Type B pancreatic cell (in vitro differentiated cells): Measurements from ENCODE around the gene PTGES2. TPM values are rescaled to one million over a fixed set of nuclear protein-coding genes. Genes with fewer than 3 reads are reported as not detected.

Source experiments
- DNase-seq: peaks from one replicate; pipeline ENCODE4 v3.0.0; 2021; ENCODE audit warnings: mixed read lengths; ENCODE audit not compliant: unreplicated experiment; ENCODE audit errors: extremely low spot score
- H3K27ac Mint-ChIP-seq: 2 replicates; pipeline ENCODE4 v1.8.0; 2021; ENCODE audit warnings: mild to moderate bottlenecking, mixed read lengths
- H3K27me3 Mint-ChIP-seq: 2 replicates; pipeline ENCODE4 v1.8.0; 2021; ENCODE audit warnings: mixed read lengths
- H3K36me3 Mint-ChIP-seq: 2 replicates; pipeline ENCODE4 v1.8.0; 2021; ENCODE audit warnings: mixed read lengths
- H3K4me1 Mint-ChIP-seq: one replicate; pipeline ENCODE4 v1.8.0; 2021; ENCODE audit warnings: mixed read lengths; ENCODE audit not compliant: unreplicated experiment
- H3K4me3 Mint-ChIP-seq: 2 replicates; pipeline ENCODE4 v1.8.0; 2021; ENCODE audit warnings: mild to moderate bottlenecking, mixed read lengths
- H3K9me3 Mint-ChIP-seq: 2 replicates; pipeline ENCODE4 v1.8.0; 2021; ENCODE audit warnings: mixed read lengths
- total RNA-seq: library from RNA; stranded (reverse); gene quantifications from 2 replicates; pipeline ENCODE4 v1.2.1, GENCODE V29; 2021; ENCODE audit warnings: low replicate concordance
- TF ChIP-seq, protein P1 (sequence below): fragments of 200-600 bp; sonication (generic); conservative IDR thresholded peaks from 2 replicates; pipeline ENCODE4 v1.5.0; 2021; ENCODE audit warnings: antibody characterized with exemption, mild to moderate bottlenecking

Gene PTGES2
- total RNA-seq, 1 donor from 2014 or later = 67.2 TPM

DNA sequence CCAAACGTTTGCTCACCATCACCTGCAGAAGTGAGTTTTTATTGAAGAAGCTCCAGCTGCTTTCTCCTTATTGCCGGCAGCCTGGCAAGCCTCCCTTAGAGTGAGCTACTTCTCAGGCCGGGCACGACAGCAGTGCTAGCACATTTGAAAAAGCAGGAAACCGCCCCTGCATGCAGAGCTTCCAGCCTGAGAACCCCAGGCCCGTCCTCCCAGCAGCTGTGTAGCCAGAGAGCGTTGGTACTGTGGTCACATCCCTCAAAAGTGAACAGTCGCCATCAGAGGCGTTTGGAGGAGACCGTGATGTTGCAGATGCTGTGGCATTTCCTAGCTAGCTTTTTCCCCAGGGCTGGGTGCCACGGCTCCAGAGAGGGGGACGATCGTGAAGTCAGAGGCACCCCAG lies 36.0 kb downstream of the PTGES2 start:
- peaks cover 37% of the 10 kb centered on the region for H3K4me1 Mint-ChIP-seq
- H3K27me3 Mint-ChIP-seq = no peaks in the 10 kb centered on the region
- DNase-seq = no peak
- H3K9me3 Mint-ChIP-seq = no peaks in the 10 kb centered on the region
- peak overlapping the region; percentile 99 for H3K27ac Mint-ChIP-seq
- peaks cover 4% of the 10 kb centered on the region for H3K36me3 Mint-ChIP-seq
- TF ChIP-seq, protein P1, sequence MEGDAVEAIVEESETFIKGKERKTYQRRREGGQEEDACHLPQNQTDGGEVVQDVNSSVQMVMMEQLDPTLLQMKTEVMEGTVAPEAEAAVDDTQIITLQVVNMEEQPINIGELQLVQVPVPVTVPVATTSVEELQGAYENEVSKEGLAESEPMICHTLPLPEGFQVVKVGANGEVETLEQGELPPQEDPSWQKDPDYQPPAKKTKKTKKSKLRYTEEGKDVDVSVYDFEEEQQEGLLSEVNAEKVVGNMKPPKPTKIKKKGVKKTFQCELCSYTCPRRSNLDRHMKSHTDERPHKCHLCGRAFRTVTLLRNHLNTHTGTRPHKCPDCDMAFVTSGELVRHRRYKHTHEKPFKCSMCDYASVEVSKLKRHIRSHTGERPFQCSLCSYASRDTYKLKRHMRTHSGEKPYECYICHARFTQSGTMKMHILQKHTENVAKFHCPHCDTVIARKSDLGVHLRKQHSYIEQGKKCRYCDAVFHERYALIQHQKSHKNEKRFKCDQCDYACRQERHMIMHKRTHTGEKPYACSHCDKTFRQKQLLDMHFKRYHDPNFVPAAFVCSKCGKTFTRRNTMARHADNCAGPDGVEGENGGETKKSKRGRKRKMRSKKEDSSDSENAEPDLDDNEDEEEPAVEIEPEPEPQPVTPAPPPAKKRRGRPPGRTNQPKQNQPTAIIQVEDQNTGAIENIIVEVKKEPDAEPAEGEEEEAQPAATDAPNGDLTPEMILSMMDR = no peak
- H3K4me3 Mint-ChIP-seq = no peak overlapping the region

DNA sequence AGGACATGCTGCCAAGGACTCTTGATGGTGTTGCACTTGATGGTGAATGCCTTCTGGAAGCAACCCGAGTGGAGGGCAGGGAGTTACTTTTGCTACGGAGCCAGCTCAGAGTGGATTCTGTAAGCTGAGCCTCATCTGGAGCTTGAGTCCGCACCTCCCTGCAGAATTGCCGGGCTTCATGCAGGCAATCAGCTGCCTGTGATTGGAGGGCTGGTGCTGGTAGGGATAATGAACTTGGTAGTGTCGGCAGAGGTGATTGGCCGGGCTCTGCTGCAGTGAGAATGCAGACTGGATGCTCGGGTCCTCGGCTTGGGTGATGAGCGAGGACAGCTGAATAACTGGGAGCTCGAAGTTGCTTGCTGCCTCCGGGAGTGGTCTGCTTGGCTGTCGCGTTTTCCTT lies 36.4 kb downstream of the PTGES2 start:
- peak overlapping the region; percentile 78 for H3K27ac Mint-ChIP-seq

DNA sequence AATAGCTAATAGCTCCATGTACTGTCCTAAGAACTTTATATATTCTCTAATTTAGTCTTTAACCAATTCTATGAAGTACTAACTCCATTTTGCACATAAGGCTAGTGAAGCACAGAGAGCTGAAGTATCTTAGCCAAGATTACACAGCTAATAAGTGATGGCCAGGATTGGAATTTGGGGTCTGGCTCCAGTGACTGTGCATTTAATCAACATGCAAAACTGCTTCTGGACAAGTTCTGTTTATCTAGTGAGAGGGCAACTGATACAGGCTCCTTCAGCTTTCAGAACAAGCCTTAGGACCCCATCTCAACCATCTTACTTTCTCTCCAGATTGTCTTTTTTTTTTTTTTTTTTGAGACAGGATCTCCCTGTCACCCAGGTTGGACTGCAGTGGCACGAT lies 38.2 kb downstream of the PTGES2 start:
- H3K4me1 Mint-ChIP-seq = peaks cover 33% of the 10 kb centered on the region
- DNase-seq = no peak
- H3K27me3 Mint-ChIP-seq = no peaks in the 10 kb centered on the region
- no peaks in the 10 kb centered on the region for H3K9me3 Mint-ChIP-seq
- TF ChIP-seq, protein P1 = no peak
- H3K36me3 Mint-ChIP-seq = peaks cover 8% of the 10 kb centered on the region
- no peak overlapping the region for H3K4me3 Mint-ChIP-seq
- H3K27ac Mint-ChIP-seq = no peak overlapping the region

More for the DNA sequence above, 36.4 kb downstream of the PTGES2 start:
- Mint-ChIP-seq H3K36me3 (peaks cover 4% of the 10 kb centered on the region), H3K4me1 (peaks cover 35% of the 10 kb centered on the region), H3K27me3 (no peaks in the 10 kb centered on the region), H3K9me3 (no peaks in the 10 kb centered on the region), H3K4me3 (peak overlapping the region; percentile 21)
- DNase-seq = no peak
- TF ChIP-seq, protein P1 = no peak

DNA sequence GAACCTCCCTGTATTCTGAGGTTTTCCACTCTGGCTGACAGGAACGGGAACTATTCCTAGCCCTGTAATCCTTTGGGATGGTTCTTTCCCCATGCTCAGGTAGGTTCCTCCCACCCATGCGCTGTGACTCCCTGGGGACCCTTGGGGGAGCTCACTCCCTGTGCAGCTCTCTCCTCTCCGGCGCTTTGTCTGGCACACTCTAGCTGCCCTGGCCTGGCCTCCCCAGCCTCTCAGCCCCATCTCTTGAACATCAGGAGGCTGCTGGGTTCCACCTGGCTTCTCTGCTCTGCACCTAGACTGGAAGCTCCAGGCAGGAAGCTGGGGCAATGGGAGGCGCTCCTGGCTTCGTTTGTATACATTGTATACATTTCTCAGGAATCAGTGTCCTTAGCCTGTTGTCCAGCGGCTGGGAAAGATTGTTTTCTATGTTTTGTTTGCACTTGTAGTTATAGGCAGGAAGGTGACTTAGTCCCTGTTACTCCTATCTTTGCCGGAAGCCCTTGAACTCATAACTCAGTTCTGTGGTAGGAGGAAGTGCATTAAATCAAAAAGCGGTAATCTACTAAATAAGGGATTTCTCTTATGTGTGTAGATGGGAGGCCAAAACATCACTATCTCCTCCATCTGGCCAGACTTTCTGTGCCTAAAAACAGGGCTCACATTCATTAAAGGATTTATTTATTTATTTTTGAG lies 39.1 kb downstream of the PTGES2 start:
- DNase-seq = no peak
- H3K27me3 Mint-ChIP-seq = no peaks in the 10 kb centered on the region
- H3K27ac Mint-ChIP-seq = no peak overlapping the region
- peaks cover 33% of the 10 kb centered on the region for H3K4me1 Mint-ChIP-seq
- TF ChIP-seq, protein P1 = no peak
- peaks cover 13% of the 10 kb centered on the region for H3K36me3 Mint-ChIP-seq
- H3K4me3 Mint-ChIP-seq = no peak overlapping the region
- no peaks in the 10 kb centered on the region for H3K9me3 Mint-ChIP-seq

DNA sequence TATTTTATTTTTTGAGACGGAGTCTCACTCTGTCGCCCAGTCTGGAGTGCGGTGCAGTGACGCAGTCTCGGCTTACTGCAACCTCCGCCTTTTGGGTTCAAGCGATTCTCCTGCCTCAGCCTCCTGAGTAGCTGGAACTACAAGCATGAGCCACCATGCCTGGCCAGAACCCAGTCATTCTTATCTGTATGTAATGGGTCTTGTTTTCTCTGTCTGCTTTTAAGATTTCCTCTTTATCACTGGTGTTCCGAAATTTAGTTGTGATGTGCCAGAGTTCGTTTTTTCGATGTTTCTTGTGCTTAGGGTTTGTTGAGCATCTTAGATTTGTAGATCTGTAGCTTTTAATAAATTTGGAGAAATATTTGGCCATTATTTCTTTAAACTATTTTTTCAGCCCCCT lies 40.3 kb downstream of the PTGES2 start:
- H3K27me3 Mint-ChIP-seq = no peaks in the 10 kb centered on the region
- TF ChIP-seq, protein P1 = no peak
- peaks cover 14% of the 10 kb centered on the region for H3K36me3 Mint-ChIP-seq
- H3K27ac Mint-ChIP-seq = no peak overlapping the region
- peak overlapping the region; percentile 27 for H3K4me3 Mint-ChIP-seq
- DNase-seq = no peak
- H3K4me1 Mint-ChIP-seq = peaks cover 26% of the 10 kb centered on the region
- H3K9me3 Mint-ChIP-seq = no peaks in the 10 kb centered on the region
